Measurements from ENCODE around the gene GRK3. TPM values are rescaled to one million over a fixed set of nuclear protein-coding genes. Genes with fewer than 3 reads are reported as not detected.
"Not testable (repeated sequence)": the region's sequence is repeated elsewhere in the genome, so short reads cannot be mapped to it uniquely, and the experiment has no call there.

Gene GRK3
- total and polyA plus RNA-seq, 4 experiments from 2014 or later = 0.11 to 3.2 (median 1.5) TPM

DNA sequence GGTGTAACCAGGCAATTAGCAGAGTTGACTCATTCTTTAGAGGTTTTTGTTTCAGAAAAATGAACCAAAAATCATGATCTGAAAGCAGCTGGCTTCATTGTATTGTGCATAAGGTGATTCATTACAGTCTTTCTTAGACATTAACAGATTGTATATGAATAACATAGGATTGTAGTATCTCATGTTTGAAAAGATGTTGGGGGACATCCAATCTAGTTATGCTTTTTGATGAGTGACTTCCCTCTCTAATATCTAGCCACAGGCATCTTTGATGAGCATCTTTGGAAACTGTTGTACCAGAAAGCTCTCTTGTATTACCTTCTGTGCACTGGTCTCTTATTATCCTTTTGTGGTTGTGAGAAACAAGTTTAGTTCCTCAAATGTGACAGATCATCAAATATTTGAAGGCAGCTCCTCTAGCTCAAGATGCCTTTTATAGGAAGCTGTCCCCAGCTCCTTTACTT, 8.3 kb downstream of the GRK3 start:
- ChIA-PET POLR2A (ENCODE audit: partially characterized antibody) (no interaction called here), CTCF (ENCODE audit: partially characterized antibody) (no interaction called here)
- H3K4me3 Mint-ChIP-seq = no peak overlapping the region
- H3K4me1 Mint-ChIP-seq = no peaks in the 10 kb centered on the region
- no peak overlapping the region for H3K27ac ChIP-seq (ENCODE audit: low read depth, low read length)
- H3K9me3 ChIP-seq (ENCODE audit: control insufficient read depth in 1 of 2, low read length in 2 of 2) = no peaks in the 10 kb centered on the region
- H3K27ac Mint-ChIP-seq = no peak overlapping the region
- no peaks in the 10 kb centered on the region for H3K27me3 ChIP-seq (ENCODE audit: insufficient read depth, low read length)
- no peaks in the 10 kb centered on the region for H3K9me3 Mint-ChIP-seq
- no peak for DNase-seq
- no peaks in the 10 kb centered on the region for H3K36me3 Mint-ChIP-seq
- no peak overlapping the region for H3K4me3 ChIP-seq (ENCODE audit: low read length in 2 of 2)
- H3K27me3 Mint-ChIP-seq = peaks cover 6 to 16% of the 10 kb centered on the region in 2 donors
- H3K36me3 ChIP-seq (ENCODE audit: insufficient read depth, low read length) = no peaks in the 10 kb centered on the region
- H3K4me1 ChIP-seq (ENCODE audit: insufficient read depth, low read length) = no peaks in the 10 kb centered on the region
- intact Hi-C loops (cut with micrococcal nuclease) = no loop called here

- Mint-ChIP-seq H3K27me3 (peaks cover 5 to 16% of the 10 kb centered on the region in 2 donors), H3K27ac (no peak overlapping the region), H3K4me1 (no peaks in the 10 kb centered on the region), H3K36me3 (no peaks in the 10 kb centered on the region), H3K4me3 (no peak overlapping the region), H3K9me3 (no peaks in the 10 kb centered on the region)
- Histone ChIP-seq H3K4me1 (ENCODE audit: insufficient read depth, low read length) (no peaks in the 10 kb centered on the region), H3K36me3 (ENCODE audit: insufficient read depth, low read length) (no peaks in the 10 kb centered on the region), H3K27ac (ENCODE audit: low read depth, low read length) (no peak overlapping the region), H3K4me3 (ENCODE audit: low read length in 2 of 2) (no peak overlapping the region), H3K27me3 (ENCODE audit: insufficient read depth, low read length) (no peaks in the 10 kb centered on the region), H3K9me3 (ENCODE audit: control insufficient read depth in 1 of 2, low read length in 2 of 2) (no peaks in the 10 kb centered on the region)
- ChIA-PET POLR2A (ENCODE audit: partially characterized antibody) (no interaction called here), CTCF (ENCODE audit: partially characterized antibody) (no interaction called here)
- intact Hi-C loops (cut with micrococcal nuclease) = no loop called here
- DNase-seq = no peak
These were observed 9.4 kb downstream of the GRK3 start for GRCh38 chr22:25573841-25574240.

GRCh38 chr22:25574736-25575135, 10.3 kb downstream of the GRK3 start:
- H3K27me3 Mint-ChIP-seq = peaks cover 4 to 11% of the 10 kb centered on the region in 2 donors
- intact Hi-C loops (cut with micrococcal nuclease) = no loop called here
- H3K27me3 ChIP-seq (ENCODE audit: insufficient read depth, low read length) = no peaks in the 10 kb centered on the region
- H3K9me3 ChIP-seq (ENCODE audit: control insufficient read depth in 1 of 2, low read length in 2 of 2) = no peaks in the 10 kb centered on the region
- H3K27ac ChIP-seq (ENCODE audit: low read depth, low read length) = no peak overlapping the region
- H3K36me3 ChIP-seq (ENCODE audit: insufficient read depth, low read length) = no peaks in the 10 kb centered on the region
- no peaks in the 10 kb centered on the region for H3K9me3 Mint-ChIP-seq
- CTCF ChIA-PET (ENCODE audit: partially characterized antibody) = no interaction called here
- DNase-seq = no peak
- POLR2A ChIA-PET (ENCODE audit: partially characterized antibody) = interaction anchor here (1.2 kb wide), 1 partner anchor 10 kb away, joined by 3 read pairs; no protein-coding TSS in a partner anchor
- H3K27ac Mint-ChIP-seq = no peak overlapping the region
- H3K4me1 ChIP-seq (ENCODE audit: insufficient read depth, low read length) = no peaks in the 10 kb centered on the region
- H3K4me1 Mint-ChIP-seq = no peaks in the 10 kb centered on the region
- H3K4me3 ChIP-seq (ENCODE audit: low read length in 2 of 2) = no peak overlapping the region
- no peak overlapping the region for H3K4me3 Mint-ChIP-seq
- no peaks in the 10 kb centered on the region for H3K36me3 Mint-ChIP-seq

- intact Hi-C loops (cut with micrococcal nuclease); CTCF ChIA-PET (ENCODE audit: partially characterized antibody); H3K4me1 Mint-ChIP-seq: not testable (repeated sequence)
These were observed 11.4 kb downstream of the GRK3 start for GRCh38 chr22:25575674-25576392.

GRCh38 chr22:25581452-25581851, 17.0 kb downstream of the GRK3 start:
- H3K9me3 Mint-ChIP-seq; H3K4me1 ChIP-seq (ENCODE audit: insufficient read depth, low read length); DNase-seq; intact Hi-C loops (cut with micrococcal nuclease); H3K9me3 ChIP-seq (ENCODE audit: control insufficient read depth in 1 of 2, low read length in 2 of 2); H3K36me3 ChIP-seq (ENCODE audit: insufficient read depth, low read length); H3K4me3 Mint-ChIP-seq; H3K27ac ChIP-seq (ENCODE audit: low read depth, low read length); H3K27me3 ChIP-seq (ENCODE audit: insufficient read depth, low read length); H3K4me1 Mint-ChIP-seq; H3K4me3 ChIP-seq (ENCODE audit: low read length in 2 of 2); H3K27ac Mint-ChIP-seq; H3K27me3 Mint-ChIP-seq; POLR2A ChIA-PET (ENCODE audit: partially characterized antibody); H3K36me3 Mint-ChIP-seq; CTCF ChIA-PET (ENCODE audit: partially characterized antibody): not testable (repeated sequence)

More at GRCh38 chr22:25575674-25576392, 11.4 kb downstream of the GRK3 start:
- H3K27me3 Mint-ChIP-seq; H3K4me1 ChIP-seq (ENCODE audit: insufficient read depth, low read length); H3K9me3 ChIP-seq (ENCODE audit: control insufficient read depth in 1 of 2, low read length in 2 of 2); DNase-seq; H3K27ac Mint-ChIP-seq; H3K4me3 Mint-ChIP-seq; POLR2A ChIA-PET (ENCODE audit: partially characterized antibody); H3K36me3 Mint-ChIP-seq; H3K36me3 ChIP-seq (ENCODE audit: insufficient read depth, low read length); H3K27ac ChIP-seq (ENCODE audit: low read depth, low read length); H3K9me3 Mint-ChIP-seq; H3K27me3 ChIP-seq (ENCODE audit: insufficient read depth, low read length); H3K4me3 ChIP-seq (ENCODE audit: low read length in 2 of 2): not testable (repeated sequence)

- H3K4me1 ChIP-seq (ENCODE audit: insufficient read depth, low read length) = no peaks in the 10 kb centered on the region
- intact Hi-C loops (cut with micrococcal nuclease) = no loop called here
- H3K36me3 ChIP-seq (ENCODE audit: insufficient read depth, low read length) = no peaks in the 10 kb centered on the region
- H3K9me3 Mint-ChIP-seq = no peaks in the 10 kb centered on the region
- H3K4me3 ChIP-seq (ENCODE audit: low read length in 2 of 2) = no peak overlapping the region
- no peaks in the 10 kb centered on the region for H3K27me3 ChIP-seq (ENCODE audit: insufficient read depth, low read length)
- peaks cover 0 to 2% of the 10 kb centered on the region in 2 donors for H3K27me3 Mint-ChIP-seq
- no peak overlapping the region for H3K27ac Mint-ChIP-seq
- no peaks in the 10 kb centered on the region for H3K36me3 Mint-ChIP-seq
- DNase-seq = no peak
- POLR2A ChIA-PET (ENCODE audit: partially characterized antibody) = no interaction called here
- CTCF ChIA-PET (ENCODE audit: partially characterized antibody) = no interaction called here
- no peaks in the 10 kb centered on the region for H3K9me3 ChIP-seq (ENCODE audit: control insufficient read depth in 1 of 2, low read length in 2 of 2)
- H3K4me1 Mint-ChIP-seq = no peaks in the 10 kb centered on the region
- H3K4me3 Mint-ChIP-seq = no peak overlapping the region
- H3K27ac ChIP-seq (ENCODE audit: low read depth, low read length) = no peak overlapping the region
These were observed 18.5 kb downstream of the GRK3 start for GRCh38 chr22:25582946-25583345.

DNA sequence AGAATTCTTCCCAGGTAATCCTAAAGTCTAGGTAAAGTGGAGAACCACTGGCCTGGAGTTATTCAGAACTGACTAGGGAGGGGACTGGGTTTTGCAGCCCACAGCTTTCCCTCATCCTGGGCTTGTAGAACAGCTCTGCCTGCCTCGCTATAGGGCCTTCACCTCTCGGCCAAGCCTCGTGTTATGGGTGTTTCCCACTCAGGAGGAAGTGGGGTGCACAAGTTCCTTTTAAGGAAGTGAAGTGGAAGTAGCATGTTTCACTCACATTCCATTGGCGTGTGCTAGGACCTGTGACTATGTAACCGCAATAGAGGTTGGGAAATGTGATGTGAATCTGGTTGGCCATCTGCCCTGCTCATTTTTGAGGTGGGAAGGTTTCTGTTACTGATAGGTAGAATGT, 20.5 kb downstream of the GRK3 start:
- H3K27me3 Mint-ChIP-seq; H3K27me3 ChIP-seq (ENCODE audit: insufficient read depth, low read length); CTCF ChIA-PET (ENCODE audit: partially characterized antibody); H3K27ac ChIP-seq (ENCODE audit: low read depth, low read length); H3K9me3 Mint-ChIP-seq; H3K9me3 ChIP-seq (ENCODE audit: control insufficient read depth in 1 of 2, low read length in 2 of 2); H3K4me3 ChIP-seq (ENCODE audit: low read length in 2 of 2); H3K36me3 ChIP-seq (ENCODE audit: insufficient read depth, low read length); POLR2A ChIA-PET (ENCODE audit: partially characterized antibody); H3K4me3 Mint-ChIP-seq; H3K4me1 Mint-ChIP-seq; H3K27ac Mint-ChIP-seq; H3K36me3 Mint-ChIP-seq; DNase-seq; H3K4me1 ChIP-seq (ENCODE audit: insufficient read depth, low read length); intact Hi-C loops (cut with micrococcal nuclease): not testable (repeated sequence)

DNA sequence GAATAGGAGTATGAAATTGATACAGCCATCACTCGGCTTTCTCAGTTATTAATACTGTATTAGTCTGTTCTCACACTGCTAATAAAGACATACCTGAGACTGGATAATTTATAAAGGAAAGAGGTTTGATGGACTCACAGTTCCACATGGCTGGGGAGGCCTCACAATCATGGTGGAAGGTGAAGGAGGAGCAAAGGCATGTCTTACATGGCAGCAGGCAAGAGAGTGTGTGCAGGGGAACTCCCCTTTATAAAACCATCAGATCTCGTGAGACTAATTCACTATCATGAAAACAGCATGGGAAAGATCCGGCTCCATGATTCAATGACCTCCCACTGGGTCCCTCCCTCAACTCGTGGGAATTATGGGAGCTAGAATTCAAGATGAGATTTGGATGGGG, 25.2 kb downstream of the GRK3 start:
- H3K27ac ChIP-seq (ENCODE audit: low read depth, low read length); H3K27me3 Mint-ChIP-seq; H3K9me3 ChIP-seq (ENCODE audit: control insufficient read depth in 1 of 2, low read length in 2 of 2); H3K36me3 Mint-ChIP-seq; H3K4me3 ChIP-seq (ENCODE audit: low read length in 2 of 2); H3K36me3 ChIP-seq (ENCODE audit: insufficient read depth, low read length); H3K4me3 Mint-ChIP-seq; CTCF ChIA-PET (ENCODE audit: partially characterized antibody); intact Hi-C loops (cut with micrococcal nuclease); H3K27me3 ChIP-seq (ENCODE audit: insufficient read depth, low read length); H3K4me1 ChIP-seq (ENCODE audit: insufficient read depth, low read length); H3K27ac Mint-ChIP-seq; H3K4me1 Mint-ChIP-seq; POLR2A ChIA-PET (ENCODE audit: partially characterized antibody); DNase-seq: not testable (repeated sequence)
- H3K9me3 Mint-ChIP-seq = peaks cover 0 to 19% (median 5%) of the 10 kb centered on the region in 8 donors
